ENCODE data around the gene RABGEF1.
"Not testable (repeated sequence)": the region's sequence is repeated elsewhere in the genome, so short reads cannot be mapped to it uniquely, and the experiment has no call there.

The RABGEF1 gene

DNA sequence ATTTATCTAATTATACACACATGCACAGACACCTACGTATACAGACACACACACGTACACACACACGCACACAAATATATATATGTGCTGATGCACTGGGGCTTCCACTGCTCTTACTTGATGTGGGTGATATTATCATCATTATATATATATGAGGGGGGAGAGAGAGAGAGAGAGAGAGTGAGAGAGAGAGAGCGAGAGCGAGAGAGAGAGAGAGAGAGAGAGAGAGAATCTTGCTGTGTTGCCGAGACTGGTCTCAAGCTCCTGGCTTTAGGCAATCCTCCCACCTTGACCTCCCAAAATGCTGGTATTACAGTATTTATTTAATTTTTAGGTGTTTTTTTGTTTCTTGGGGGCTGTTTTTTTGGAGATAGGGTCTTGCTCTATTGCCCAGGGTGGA lies 3.6 kb upstream of the RABGEF1 start:
- no peak for DNase-seq

DNA sequence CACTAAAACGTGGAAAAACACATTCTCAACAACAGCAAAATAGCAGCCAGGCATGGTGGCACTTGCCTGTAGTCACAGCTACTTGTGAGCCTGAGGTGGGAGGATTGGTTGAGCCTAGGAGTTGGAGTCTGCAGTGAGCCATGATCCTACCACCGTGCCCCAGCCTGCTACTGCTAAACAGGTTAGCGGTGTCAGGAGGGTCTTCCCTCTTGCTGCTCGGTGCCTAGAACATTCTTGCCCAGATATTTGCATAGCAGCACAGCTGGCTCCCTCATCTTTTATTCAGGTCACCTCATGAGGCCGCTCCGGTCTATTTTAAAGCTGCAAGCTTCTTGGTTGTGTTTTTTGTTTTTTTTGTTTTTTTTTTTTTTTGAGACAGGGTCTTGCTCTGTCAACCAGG lies 2.9 kb upstream of the RABGEF1 start:
- DNase-seq: no peak

DNA sequence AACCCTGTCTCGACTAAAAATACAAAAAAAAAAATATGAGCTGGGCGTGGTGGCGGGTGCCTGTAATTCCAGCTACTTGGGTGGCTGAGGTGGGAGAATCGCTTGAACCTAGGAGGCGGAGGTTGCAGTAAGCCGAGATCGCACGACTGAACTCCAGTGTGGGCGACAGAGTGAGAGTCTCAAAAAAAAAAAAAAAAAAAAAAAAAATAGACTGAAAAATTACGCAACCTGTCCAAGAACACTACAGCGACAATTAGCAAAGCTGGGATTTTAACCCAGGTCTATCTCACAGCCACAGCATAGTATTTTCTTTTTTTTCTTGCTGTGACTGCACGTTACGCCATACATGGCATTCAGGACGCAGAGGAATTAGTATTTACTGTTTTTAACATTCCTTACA lies 1.1 kb upstream of the RABGEF1 start:
- DNase-seq: no peak

DNA sequence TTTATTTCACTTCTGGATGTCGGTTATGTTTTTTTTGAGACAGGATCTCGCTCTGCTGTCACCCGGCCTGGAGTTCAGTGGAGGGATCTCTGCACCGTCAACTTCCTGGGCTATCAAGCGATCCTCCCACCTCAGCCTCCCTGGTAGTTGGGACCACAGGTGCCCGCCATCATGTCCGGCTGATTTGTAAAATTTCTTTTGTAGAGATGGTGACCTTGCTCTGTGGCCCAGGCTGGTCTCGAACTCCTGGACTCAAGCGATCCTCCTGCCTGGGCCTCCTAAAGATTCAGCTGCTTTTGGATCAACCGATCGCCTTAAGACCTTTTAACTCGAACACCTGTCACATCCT lies 606 bp upstream of the RABGEF1 start:
- DNase-seq: no peak

- peak; percentile 35 to 39 for DNase-seq
Observed at GRCh38 chr7:66740980-66741709, 612 bp downstream of the RABGEF1 start.

DNA sequence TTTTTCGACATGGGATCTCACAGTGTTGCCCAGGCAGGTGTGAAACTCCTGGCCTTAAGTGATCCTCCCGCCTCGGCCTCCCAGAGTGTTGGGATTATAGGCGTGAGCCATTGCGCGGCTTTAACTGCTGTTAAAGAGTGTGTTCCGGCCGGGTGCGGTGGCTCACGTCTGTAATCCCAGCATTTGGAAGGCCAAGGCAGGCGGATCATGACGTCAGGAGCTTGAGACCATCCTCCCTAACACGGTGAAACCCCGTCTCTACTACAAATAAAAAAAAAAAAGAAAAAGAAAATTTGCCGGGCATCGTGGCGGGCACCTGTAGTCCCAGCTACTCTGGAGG lies 1.1 kb downstream of the RABGEF1 start:
- peak in 1 of 2 experiments; percentile 20 for DNase-seq

DNA sequence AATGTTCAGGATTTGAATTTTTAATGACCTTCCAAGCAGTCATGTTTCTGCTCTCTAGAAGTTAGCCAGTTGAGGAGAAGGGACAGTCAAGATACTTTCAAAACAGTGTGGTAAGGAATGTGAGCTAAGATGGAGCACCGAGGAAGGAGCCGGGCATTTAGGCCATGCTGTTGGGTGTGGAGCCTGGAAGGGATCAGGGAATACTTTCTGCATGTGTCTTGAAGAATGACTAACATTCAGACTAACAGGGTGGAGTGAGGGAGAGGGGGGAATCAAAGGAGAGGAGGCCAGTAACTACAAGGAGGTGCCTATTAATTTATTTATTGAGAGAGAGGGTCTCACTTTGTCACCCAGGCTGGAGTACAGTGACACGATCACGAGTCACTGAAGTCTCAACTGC lies 1.8 kb downstream of the RABGEF1 start:
- DNase-seq: peak; percentile 20 to 31

GRCh38 chr7:66743920-66744319 lies 3.4 kb downstream of the RABGEF1 start:
- no peak for DNase-seq

DNA sequence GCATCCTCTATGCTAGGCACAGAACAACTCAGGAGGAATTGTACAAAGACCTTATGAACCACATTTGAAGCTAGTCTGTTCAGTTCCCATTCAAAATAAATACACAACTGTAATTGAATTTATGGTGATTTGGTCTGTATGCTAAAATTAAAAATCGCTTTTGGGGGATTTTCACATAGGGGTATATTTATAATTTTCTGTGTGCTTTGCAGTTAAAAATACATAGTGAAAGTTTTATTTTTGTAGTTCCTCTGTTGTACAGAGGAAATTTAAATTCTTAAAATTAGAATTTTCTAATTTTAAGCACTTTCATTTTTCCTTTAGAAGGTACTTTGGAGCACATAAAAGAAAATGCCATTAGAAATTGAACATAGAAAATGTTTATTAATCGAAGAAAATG lies 6.9 kb downstream of the RABGEF1 start:
- no peak for DNase-seq

DNA sequence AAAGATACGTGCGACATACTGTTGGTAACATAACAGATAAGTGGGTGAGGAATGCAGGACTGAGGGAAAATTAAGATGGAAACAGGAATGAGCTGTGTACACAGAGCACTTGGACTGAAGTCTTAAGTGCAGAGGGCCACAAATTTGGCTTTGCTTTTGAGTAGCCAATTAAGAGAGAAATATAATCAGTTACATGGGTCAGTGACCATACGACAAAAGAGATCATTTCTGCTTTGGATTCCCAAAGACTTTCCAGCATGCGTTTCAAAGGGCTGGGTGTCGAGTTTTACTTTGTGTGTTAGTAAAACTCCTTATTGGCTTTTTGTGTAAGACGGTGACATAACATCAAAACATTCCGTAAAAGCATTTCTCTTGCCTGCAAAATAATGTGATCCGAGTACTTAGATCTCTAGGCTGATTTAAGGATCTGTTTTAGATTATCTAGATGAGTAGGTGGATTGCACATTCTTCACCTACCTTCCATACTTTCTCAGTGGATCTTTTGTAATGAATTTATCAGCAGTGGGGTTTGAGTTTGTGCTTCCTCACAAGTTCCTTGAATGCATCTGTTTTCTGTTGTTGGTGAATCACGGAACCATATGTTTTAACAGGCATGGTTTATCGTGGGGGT lies 7.5 kb downstream of the RABGEF1 start:
- DNase-seq: no peak

- no peak for DNase-seq
Observed at GRCh38 chr7:66748791-66749190, 8.3 kb downstream of the RABGEF1 start.

GRCh38 chr7:66751945-66752344 lies 11.4 kb downstream of the RABGEF1 start:
- no peak for DNase-seq

DNA sequence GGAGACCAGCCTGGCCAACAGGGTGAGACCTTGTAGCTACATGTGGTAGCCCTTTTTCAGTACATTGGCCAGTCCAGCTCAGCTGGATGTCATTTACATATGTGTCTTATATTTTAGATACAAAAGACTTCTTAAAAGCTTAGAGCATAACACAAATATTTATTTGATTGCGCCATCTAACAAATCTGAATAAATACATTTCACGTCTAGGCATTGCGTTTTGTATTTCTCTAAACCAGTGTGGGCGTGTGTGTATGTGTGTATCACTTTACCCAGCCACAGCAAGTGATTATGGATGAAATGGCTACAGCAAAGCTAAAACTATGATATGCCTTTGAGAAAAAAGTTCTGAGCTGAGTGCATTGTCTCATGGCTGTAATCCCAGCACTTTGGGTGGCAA lies 14.0 kb downstream of the RABGEF1 start:
- no peak for DNase-seq

GRCh38 chr7:66755059-66755458 lies 14.5 kb downstream of the RABGEF1 start:
- not testable (repeated sequence) for DNase-seq

DNA sequence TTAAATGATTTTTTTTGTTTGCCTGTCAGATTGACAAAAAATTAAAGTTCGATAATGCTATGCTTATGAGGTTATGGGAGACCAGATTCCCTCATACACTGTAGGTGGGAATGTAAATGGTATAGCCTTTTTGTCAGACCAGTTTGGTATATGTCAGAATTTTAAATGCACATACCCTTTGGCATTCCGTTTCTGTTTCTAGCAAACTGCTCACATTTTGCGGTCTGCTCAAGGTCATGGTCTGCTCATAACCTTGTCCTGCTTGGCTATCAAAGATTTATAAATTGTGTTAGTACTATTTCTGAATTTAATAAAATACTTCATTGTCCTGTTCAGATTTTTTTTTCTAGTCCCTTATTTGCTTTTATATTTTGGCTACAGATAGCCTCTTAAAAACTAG lies 15.7 kb downstream of the RABGEF1 start:
- not testable (repeated sequence) for DNase-seq

DNA sequence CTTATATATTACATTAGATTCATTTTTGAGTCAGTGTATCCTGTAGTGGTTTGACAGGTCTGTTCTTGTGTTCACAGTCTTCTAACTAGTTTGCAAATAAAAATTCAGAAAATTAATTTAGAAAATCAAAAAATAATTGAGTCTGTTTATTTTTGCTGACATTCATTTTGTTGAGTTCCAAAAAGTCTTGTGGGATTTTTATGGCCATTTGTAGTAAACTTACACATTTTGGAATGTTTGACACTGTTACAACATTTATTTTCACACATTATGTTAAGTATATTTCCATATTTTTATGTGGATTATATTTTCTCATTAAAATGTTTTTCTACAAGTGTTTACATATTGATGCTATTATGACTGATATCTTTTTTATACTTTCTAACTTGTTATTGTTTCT lies 16.4 kb downstream of the RABGEF1 start:
- no peak for DNase-seq

DNA sequence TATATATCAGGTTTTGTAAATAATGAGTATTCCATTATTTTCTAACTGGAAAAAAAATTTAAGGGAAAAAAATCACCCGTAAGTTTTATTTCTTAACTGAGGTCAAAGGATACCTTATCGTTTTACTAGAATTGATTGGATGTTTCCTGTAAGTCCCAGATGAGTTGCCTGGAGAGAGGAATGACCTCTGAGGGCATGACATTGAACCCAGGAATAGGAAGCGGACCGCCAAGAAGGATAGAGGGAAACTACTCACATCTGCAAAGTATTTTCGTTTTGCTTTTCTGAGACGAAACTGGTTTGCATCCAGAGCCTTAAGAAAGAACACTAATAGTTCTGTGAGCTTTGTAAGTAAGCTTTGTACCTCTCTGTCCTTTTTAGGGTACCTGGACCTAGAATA lies 17.4 kb downstream of the RABGEF1 start:
- no peak for DNase-seq

GRCh38 chr7:66758950-66759628 lies 18.6 kb downstream of the RABGEF1 start:
- no peak for DNase-seq

DNA sequence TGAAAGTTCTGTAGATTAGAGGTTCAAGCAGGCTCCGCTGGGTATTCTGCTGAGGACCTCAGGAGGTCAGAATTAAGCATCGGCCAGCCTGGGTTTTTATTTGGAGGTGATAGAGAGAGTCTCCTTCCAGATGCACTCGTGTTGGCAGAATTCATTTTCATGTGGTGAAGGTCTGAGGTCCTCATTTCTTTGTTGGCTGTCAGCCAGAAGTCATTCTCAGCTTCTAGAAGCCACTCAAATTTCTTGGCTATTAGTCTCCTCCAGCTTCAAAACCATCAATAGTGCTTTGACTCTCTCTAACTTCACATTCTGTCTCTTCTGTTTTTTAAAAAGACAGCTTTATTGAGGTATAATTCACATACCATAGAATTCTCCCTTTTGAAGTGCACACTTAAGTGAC lies 22.6 kb downstream of the RABGEF1 start:
- not testable (repeated sequence) for DNase-seq

GRCh38 chr7:66763633-66764355 lies 23.3 kb downstream of the RABGEF1 start:
- not testable (repeated sequence) for DNase-seq

- DNase-seq: not testable (repeated sequence)
Observed at GRCh38 chr7:66764905-66765304, 24.4 kb downstream of the RABGEF1 start.

DNA sequence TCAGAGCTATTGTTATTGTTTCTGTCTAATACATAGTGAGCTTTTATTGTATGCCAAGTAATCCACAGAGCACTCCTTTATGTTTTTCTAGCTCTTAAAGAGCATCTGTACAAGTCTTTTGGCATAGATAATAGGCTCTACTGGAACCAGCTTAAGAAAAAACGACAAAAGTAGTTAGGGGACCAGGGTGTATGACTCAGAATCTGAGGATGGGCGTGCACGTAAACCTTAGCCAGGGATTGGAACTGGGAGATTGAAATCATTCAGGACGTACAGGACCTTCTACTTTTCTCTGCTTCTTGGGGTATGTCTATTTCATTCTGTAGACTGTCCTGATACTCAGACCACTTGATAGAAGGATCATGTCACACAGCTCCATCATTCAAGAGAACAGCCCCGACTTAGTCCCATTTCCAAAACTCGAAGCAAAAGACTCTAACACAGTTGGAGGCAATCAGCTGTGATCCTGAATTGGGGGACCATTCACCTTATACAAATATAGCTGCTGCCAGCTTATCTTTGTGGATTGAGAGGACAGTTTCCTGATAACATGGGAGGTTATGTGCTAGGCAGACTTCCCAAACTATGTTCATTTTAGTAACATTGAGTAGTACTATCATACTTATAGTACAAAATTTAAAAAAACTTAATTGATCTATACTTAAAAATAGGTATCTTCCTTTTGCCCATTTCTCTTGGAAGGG lies 24.9 kb downstream of the RABGEF1 start:
- not testable (repeated sequence) for DNase-seq

GRCh38 chr7:66766041-66766440 lies 25.5 kb downstream of the RABGEF1 start:
- no peak for DNase-seq

Data from SW 1271 (cell line).